ENCODE measurements around the gene RNF208. TPM values are rescaled to one million over a fixed set of nuclear protein-coding genes. Genes with fewer than 3 reads are reported as not detected.

The RNF208 gene
- polyA plus RNA-seq, 3 donors: 1.5 TPM; not detected in 2

- Histone ChIP-seq H3K4me2 (replicated peaks; ENCODE audit: extremely low read depth, low read length, poor library complexity, severe bottlenecking) (no peak overlapping the region), H3K79me2 (ENCODE audit: insufficient read depth, low read length) (no peaks in the 10 kb centered on the region), H3K9ac (ENCODE audit: insufficient read depth, low read length, poor library complexity, severe bottlenecking) (no peak overlapping the region), H3K27me3 (ENCODE audit: control insufficient read depth in 2 of 2, insufficient read depth in 2 of 2, low read length in 2 of 2) (peaks cover 0 to 9% of the 10 kb centered on the region in 2 donors), H2AFZ (ENCODE audit: insufficient read depth, low read depth, low read length, poor library complexity, severe bottlenecking) (no peak overlapping the region), H3K36me3 (replicated peaks in 1 of 2; ENCODE audit: control insufficient read depth in 1 of 2, insufficient read depth in 2 of 2, low read length in 2 of 2) (no peaks in the 10 kb centered on the region), H3K9me3 (replicated peaks in 1 of 2; ENCODE audit: control insufficient read depth in 1 of 2, insufficient read depth in 1 of 2, low read length in 2 of 2) (no peaks in the 10 kb centered on the region), H3K27ac (ENCODE audit: low read depth in 1 of 2, low read length in 2 of 2) (no peak overlapping the region), H4K20me1 (ENCODE audit: insufficient read depth, low read length) (no peaks in the 10 kb centered on the region), H3K4me3 (replicated peaks in 1 of 3; ENCODE audit: low read depth in 2 of 3, low read length in 3 of 3) (no peak overlapping the region), H3K4me1 (ENCODE audit: control insufficient read depth in 1 of 2, insufficient read depth in 2 of 2, low read length in 2 of 2) (peaks cover 10 to 12% of the 10 kb centered on the region in 2 donors)
- Mint-ChIP-seq H3K27ac (peak overlapping the region in 1 of 7 donors; percentile 54), H3K4me1 (peaks cover 11% of the 10 kb centered on the region), H3K27me3 (ENCODE audit: low read depth in 3 of 3) (peaks cover 2 to 36% (median 5%) of the 10 kb centered on the region in 3 donors), H3K9me3 (peaks cover 0 to 4% (median 0%) of the 10 kb centered on the region in 7 donors), H3K36me3 (no peaks in the 10 kb centered on the region), H3K4me3 (no peak overlapping the region)
- no peak for DNase-seq
- 80% methylated on average over 24 of the region's 27 CpGs for WGBS (ENCODE audit: insufficient coverage)
- no peak for TF ChIP-seq CTCF (IDR thresholded peaks at IDR 0.05)
- intact Hi-C loops (cut with micrococcal nuclease): loop anchor here in 1 of 2 donors (5.0 kb wide), 1 partner anchor 112 kb away; no protein-coding TSS in a partner anchor
These were observed 7.2 kb upstream of the RNF208 start for GRCh38 chr9:137228968-137229896.

- no peak overlapping the region for H2AFZ ChIP-seq (ENCODE audit: insufficient read depth, low read depth, low read length, poor library complexity, severe bottlenecking)
- H4K20me1 ChIP-seq (ENCODE audit: insufficient read depth, low read length): no peaks in the 10 kb centered on the region
- peaks cover 15% of the 10 kb centered on the region for H3K4me1 Mint-ChIP-seq
- no peak overlapping the region for H3K9ac ChIP-seq (ENCODE audit: insufficient read depth, low read length, poor library complexity, severe bottlenecking)
- H3K4me2 ChIP-seq (replicated peaks; ENCODE audit: extremely low read depth, low read length, poor library complexity, severe bottlenecking): no peak overlapping the region
- H3K4me3 Mint-ChIP-seq: no peak overlapping the region
- H3K4me3 ChIP-seq (replicated peaks in 1 of 3; ENCODE audit: low read depth in 2 of 3, low read length in 3 of 3): no peak overlapping the region
- H3K27me3 Mint-ChIP-seq (ENCODE audit: low read depth in 3 of 3): peaks cover 0 to 34% (median 5%) of the 10 kb centered on the region in 3 donors
- no peak overlapping the region for H3K27ac Mint-ChIP-seq
- DNase-seq: no peak
- H3K79me2 ChIP-seq (ENCODE audit: insufficient read depth, low read length): no peaks in the 10 kb centered on the region
- H3K36me3 ChIP-seq (replicated peaks in 1 of 2; ENCODE audit: control insufficient read depth in 1 of 2, insufficient read depth in 2 of 2, low read length in 2 of 2): no peaks in the 10 kb centered on the region
- H3K27me3 ChIP-seq (ENCODE audit: control insufficient read depth in 2 of 2, insufficient read depth in 2 of 2, low read length in 2 of 2): peaks cover 0 to 9% of the 10 kb centered on the region in 2 donors
- peaks cover 15 to 18% of the 10 kb centered on the region in 2 donors for H3K4me1 ChIP-seq (ENCODE audit: control insufficient read depth in 1 of 2, insufficient read depth in 2 of 2, low read length in 2 of 2)
- intact Hi-C loops (cut with micrococcal nuclease): loop anchor here in 1 of 2 donors (5.0 kb wide), 1 partner anchor 111 kb away; no protein-coding TSS in a partner anchor
- peaks cover 0 to 4% (median 0%) of the 10 kb centered on the region in 7 donors for H3K9me3 Mint-ChIP-seq
- no peak for TF ChIP-seq CTCF (IDR thresholded peaks at IDR 0.05)
- H3K27ac ChIP-seq (ENCODE audit: low read depth in 1 of 2, low read length in 2 of 2): no peak overlapping the region
- no peaks in the 10 kb centered on the region for H3K9me3 ChIP-seq (replicated peaks in 1 of 2; ENCODE audit: control insufficient read depth in 1 of 2, insufficient read depth in 1 of 2, low read length in 2 of 2)
- WGBS (ENCODE audit: insufficient coverage): 71% methylated on average over 26 of the region's 29 CpGs
- H3K36me3 Mint-ChIP-seq: no peaks in the 10 kb centered on the region
These were observed 6.5 kb upstream of the RNF208 start for GRCh38 chr9:137228506-137228967.
